WTC11 (cell line): ENCODE measurements around the gene INPP4B.

Source experiments
- CTCF ChIP-seq: fragments of 200-600 bp; IDR thresholded peaks from 2 replicates; pipeline ENCODE4 v1.8.0; 2022; ENCODE audit warnings: antibody characterized with exemption
- ESRRA ChIP-seq: sonication (generic); formaldehyde crosslinking; IDR thresholded peaks from 2 replicates; pipeline ENCODE4 v1.8.1; 2022; ENCODE audit warnings: mild to moderate bottlenecking, missing genetic modification reagents, borderline replicate concordance
- JUN ChIP-seq: sonication (generic); formaldehyde crosslinking; IDR thresholded peaks from 2 replicates; pipeline ENCODE4 v1.8.0; 2023; ENCODE audit warnings: mild to moderate bottlenecking, missing genetic modification reagents
- MAX ChIP-seq: sonication (generic); formaldehyde crosslinking; IDR thresholded peaks from 2 replicates; pipeline ENCODE4 v1.8.0; 2022; ENCODE audit warnings: mild to moderate bottlenecking, missing genetic modification reagents
- NR2C2 ChIP-seq: sonication (generic); formaldehyde crosslinking; IDR thresholded peaks from 2 replicates; pipeline ENCODE4 v1.8.0; 2022; ENCODE audit warnings: mild to moderate bottlenecking, missing genetic modification reagents
- ZNF416 ChIP-seq: fragments of 250-450 bp; sonication (Bioruptor Pico); IDR thresholded peaks from 2 replicates; pipeline ENCODE4 v1.9.0; 2021; ENCODE audit warnings: mild to moderate bottlenecking, inconsistent platforms

GRCh38 chr4:142265946-142266345 is 580.2 kb downstream of the INPP4B start:
- TF ChIP-seq CTCF (no peak), JUN (no peak), ZNF416 (CRISPR knock-in tag) (no peak), MAX (CRISPR knock-in tag) (no peak), NR2C2 (CRISPR knock-in tag) (no peak), ESRRA (CRISPR knock-in tag) (no peak)
